Osteoblast (primary cell): ENCODE results near the gene NHSL2. TPM values are rescaled to one million over a fixed set of nuclear protein-coding genes. Genes with fewer than 3 reads are reported as not detected.

Experiments used
- DNase-seq: peaks from one replicate; pipeline ENCODE4 v3.0.0; 2011; ENCODE audit warnings: low spot score, mixed read lengths; ENCODE audit not compliant: insufficient read length; ENCODE audit errors: missing footprints
- H2AFZ ChIP-seq: 2 replicates; pipeline ENCODE4 v1.6.0; 2011; ENCODE audit warnings: mild to moderate bottlenecking, low read length
- H3K27ac ChIP-seq: 2 replicates; pipeline ENCODE4 v1.5.1; 2011; ENCODE audit warnings: mild to moderate bottlenecking, low read depth, low read length, moderate library complexity
- H3K27me3 ChIP-seq: 2 replicates; pipeline ENCODE4 v1.6.0; 2012; ENCODE audit warnings: mild to moderate bottlenecking, control low read depth, inconsistent platforms, low read length, moderate library complexity; ENCODE audit not compliant: insufficient read depth
- H3K36me3 ChIP-seq: 2 replicates; pipeline ENCODE4 v1.5.1; 2011; ENCODE audit warnings: mild to moderate bottlenecking, low read length, control low read depth, moderate library complexity; ENCODE audit not compliant: insufficient read depth
- H3K4me1 ChIP-seq: 2 replicates; pipeline ENCODE4 v1.5.1; 2011; ENCODE audit warnings: mild to moderate bottlenecking, low read length, control low read depth, moderate library complexity; ENCODE audit not compliant: insufficient read depth
- H3K4me2 ChIP-seq: 2 replicates; pipeline ENCODE4 v1.6.0; 2011; ENCODE audit warnings: mild to moderate bottlenecking, low read length; ENCODE audit not compliant: insufficient read depth
- H3K4me3 ChIP-seq: fragments of 200-600 bp; sonication (generic); 3 replicates; pipeline ENCODE4 v1.5.1; 2012; ENCODE audit warnings: mild to moderate bottlenecking, low read length, inconsistent platforms; ENCODE audit not compliant: insufficient read depth
- H3K79me2 ChIP-seq: 2 replicates; pipeline ENCODE4 v1.6.0; 2012; ENCODE audit warnings: mild to moderate bottlenecking, low read length, control low read depth, inconsistent platforms; ENCODE audit not compliant: insufficient read depth
- H3K9me3 ChIP-seq: 2 replicates; pipeline ENCODE4 v1.5.1; 2011; ENCODE audit warnings: low read depth, low read length, control low read depth
- H4K20me1 ChIP-seq: 2 replicates; pipeline ENCODE4 v1.6.0; 2012; ENCODE audit warnings: mild to moderate bottlenecking, low read length, control low read depth; ENCODE audit not compliant: insufficient read depth
- total RNA-seq: library from RNA; depleted of rRNA; stranded (reverse); fragments of >200 nt; gene quantifications from 2 replicates; pipeline ENCODE4 v1.2.3, GENCODE V29; 2012
- TF ChIP-seq, protein P1 (sequence below): IDR thresholded peaks from 2 replicates; pipeline ENCODE4 v1.5.1; 2011; ENCODE audit warnings: mild to moderate bottlenecking, low read depth, low read length, moderate library complexity; ENCODE audit errors: extremely low read depth

The NHSL2 gene
- total RNA-seq, 1 donor, result 1.1 TPM

DNA sequence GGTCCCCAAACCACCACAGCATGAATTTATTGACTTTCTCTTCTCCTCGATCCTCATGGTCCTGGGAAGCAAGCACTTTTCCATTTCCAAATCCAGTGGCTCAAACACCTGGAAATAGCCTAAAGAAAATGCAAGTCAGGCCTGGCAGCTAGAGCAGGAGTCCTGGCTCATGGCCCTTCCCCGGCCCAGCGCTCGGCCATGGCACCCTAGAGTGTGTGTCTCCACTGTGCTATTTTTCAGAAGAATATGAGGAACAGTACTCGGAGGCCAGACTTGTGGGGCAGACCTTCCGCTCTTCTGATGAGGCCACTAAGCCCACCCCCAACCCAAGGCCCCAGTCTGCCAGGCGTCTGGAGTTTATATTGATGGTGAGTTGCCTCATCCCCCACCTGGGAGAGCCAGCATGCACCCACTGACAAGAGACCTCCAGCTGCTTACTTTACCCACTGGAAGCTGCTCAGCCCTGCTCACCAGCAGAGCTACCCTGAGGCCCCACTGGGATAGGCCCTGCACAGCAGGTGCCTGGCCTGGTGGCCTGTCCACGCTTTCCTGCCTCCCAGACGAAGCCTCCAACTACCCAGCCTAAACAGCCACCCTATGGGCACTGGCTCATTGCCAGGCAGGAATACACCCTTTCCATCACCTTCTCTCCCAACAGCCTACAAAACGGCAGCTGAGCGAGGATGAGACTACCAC, 223.4 kb downstream of the NHSL2 start:
- Histone ChIP-seq H3K79me2 (no peaks in the 10 kb centered on the region), H3K4me3 (no peak overlapping the region), H3K9me3 (no peaks in the 10 kb centered on the region), H3K4me1 (peaks cover 4% of the 10 kb centered on the region), H3K36me3 (no peaks in the 10 kb centered on the region), H4K20me1 (peaks cover 2% of the 10 kb centered on the region), H2AFZ (no peak overlapping the region), H3K4me2 (no peak overlapping the region), H3K27me3 (peaks cover 30% of the 10 kb centered on the region), H3K27ac (no peak overlapping the region)
- TF ChIP-seq, protein P1, sequence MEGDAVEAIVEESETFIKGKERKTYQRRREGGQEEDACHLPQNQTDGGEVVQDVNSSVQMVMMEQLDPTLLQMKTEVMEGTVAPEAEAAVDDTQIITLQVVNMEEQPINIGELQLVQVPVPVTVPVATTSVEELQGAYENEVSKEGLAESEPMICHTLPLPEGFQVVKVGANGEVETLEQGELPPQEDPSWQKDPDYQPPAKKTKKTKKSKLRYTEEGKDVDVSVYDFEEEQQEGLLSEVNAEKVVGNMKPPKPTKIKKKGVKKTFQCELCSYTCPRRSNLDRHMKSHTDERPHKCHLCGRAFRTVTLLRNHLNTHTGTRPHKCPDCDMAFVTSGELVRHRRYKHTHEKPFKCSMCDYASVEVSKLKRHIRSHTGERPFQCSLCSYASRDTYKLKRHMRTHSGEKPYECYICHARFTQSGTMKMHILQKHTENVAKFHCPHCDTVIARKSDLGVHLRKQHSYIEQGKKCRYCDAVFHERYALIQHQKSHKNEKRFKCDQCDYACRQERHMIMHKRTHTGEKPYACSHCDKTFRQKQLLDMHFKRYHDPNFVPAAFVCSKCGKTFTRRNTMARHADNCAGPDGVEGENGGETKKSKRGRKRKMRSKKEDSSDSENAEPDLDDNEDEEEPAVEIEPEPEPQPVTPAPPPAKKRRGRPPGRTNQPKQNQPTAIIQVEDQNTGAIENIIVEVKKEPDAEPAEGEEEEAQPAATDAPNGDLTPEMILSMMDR, result no peak
- no peak for DNase-seq

DNA sequence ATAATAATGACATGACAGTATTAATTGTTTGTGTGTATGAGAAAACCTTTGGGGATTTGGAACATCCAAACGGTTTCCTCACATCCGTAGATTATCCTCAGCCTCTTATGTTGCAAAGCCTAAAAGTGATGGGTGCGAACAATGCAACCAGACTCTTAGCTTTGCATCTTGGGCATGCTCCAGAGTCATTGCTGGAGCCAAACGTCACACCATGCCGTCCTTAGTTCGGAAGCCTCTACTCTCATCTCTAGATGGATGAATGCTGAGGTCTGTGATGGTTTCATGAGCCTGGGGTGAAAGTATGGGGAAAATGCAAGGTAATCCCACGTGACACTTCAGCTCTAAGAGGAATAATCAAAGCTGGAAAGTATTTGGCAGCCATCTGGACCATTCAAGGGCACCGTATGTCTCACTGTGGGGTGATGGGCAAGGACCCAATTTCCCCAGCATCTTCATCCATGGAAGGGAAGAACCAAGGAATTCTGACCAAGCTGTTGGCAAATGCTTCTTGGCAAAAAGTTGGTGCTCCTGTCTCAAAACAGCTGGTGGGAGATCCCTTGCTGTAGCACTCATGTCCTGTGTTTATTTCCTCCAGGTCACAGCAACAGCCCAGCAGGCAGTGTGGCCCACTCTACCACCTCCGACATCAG, 227.3 kb downstream of the NHSL2 start:
- Histone ChIP-seq H3K4me1 (no peaks in the 10 kb centered on the region), H3K36me3 (no peaks in the 10 kb centered on the region), H3K4me2 (no peak overlapping the region), H3K9me3 (no peaks in the 10 kb centered on the region), H2AFZ (no peak overlapping the region), H3K79me2 (no peaks in the 10 kb centered on the region), H3K27ac (no peak overlapping the region), H3K4me3 (no peak overlapping the region), H3K27me3 (peaks cover 28% of the 10 kb centered on the region), H4K20me1 (peaks cover 2% of the 10 kb centered on the region)
- no peak for DNase-seq
- TF ChIP-seq, protein P1, result no peak

DNA sequence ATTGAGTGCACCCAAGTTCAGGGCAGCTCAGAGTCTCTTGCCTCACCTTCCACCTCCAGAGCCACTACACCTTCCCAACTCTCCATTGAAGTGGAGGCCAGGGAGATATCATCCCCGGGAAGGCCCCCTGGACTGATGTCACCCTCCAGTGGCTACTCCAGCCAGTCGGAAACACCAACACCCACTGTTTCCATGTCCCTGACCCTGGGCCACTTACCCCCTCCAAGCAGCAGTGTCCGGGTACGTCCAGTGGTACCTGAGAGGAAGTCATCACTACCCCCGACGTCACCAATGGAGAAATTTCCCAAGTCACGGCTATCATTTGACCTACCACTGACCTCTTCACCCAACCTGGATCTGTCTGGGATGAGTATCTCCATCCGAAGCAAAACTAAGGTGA, 228.9 kb downstream of the NHSL2 start:
- Histone ChIP-seq H4K20me1 (peaks cover 2% of the 10 kb centered on the region), H3K36me3 (no peaks in the 10 kb centered on the region), H3K27ac (no peak overlapping the region), H2AFZ (no peak overlapping the region), H3K79me2 (no peaks in the 10 kb centered on the region), H3K9me3 (no peaks in the 10 kb centered on the region), H3K4me2 (no peak overlapping the region), H3K4me3 (no peak overlapping the region), H3K27me3 (peaks cover 37% of the 10 kb centered on the region), H3K4me1 (no peaks in the 10 kb centered on the region)
- DNase-seq, result no peak
- TF ChIP-seq, protein P1, result no peak

DNA sequence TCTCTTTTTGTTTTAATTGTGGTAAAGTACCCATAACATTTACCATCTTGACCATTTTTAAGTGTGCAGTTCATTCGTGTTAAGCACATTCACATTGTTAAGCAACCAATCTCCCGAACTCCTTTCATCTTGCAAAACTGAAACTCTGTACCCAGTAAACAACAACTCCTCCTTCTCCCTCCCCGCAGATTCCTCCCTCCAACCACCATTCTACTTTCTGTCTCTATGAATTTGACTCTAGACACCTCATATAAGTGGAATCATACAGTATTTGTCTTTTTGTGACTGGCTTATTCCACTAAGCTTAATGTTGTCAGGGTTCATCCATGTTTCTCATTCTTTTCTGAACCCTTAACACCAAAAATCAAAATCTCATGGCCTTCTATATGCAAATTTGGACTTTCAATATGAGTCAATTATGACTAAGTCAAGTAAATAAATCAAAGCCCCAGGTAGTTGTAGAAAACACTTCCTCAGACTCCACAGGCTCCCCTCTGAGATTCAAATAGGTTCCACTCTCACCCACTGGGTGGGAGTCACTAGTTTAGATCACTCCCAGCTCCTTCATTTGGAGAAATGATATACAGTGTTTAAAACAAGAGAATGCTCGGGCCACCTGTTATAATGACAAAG, 230.8 kb downstream of the NHSL2 start:
- no peak for DNase-seq
- H3K27ac ChIP-seq, result no peak overlapping the region
- H3K4me1 ChIP-seq, result no peaks in the 10 kb centered on the region
- H3K4me3 ChIP-seq, result no peak overlapping the region
- no peaks in the 10 kb centered on the region for H3K9me3 ChIP-seq
- H3K27me3 ChIP-seq, result peaks cover 54% of the 10 kb centered on the region
- peaks cover 2% of the 10 kb centered on the region for H4K20me1 ChIP-seq
- H3K4me2 ChIP-seq, result no peak overlapping the region
- H2AFZ ChIP-seq, result no peak overlapping the region
- TF ChIP-seq, protein P1, result no peak
- H3K36me3 ChIP-seq, result no peaks in the 10 kb centered on the region
- H3K79me2 ChIP-seq, result no peaks in the 10 kb centered on the region
